ENCODE data around the gene ARID1B. TPM values are rescaled to one million over a fixed set of nuclear protein-coding genes. Genes with fewer than 3 reads are reported as not detected.

ARID1B gene
- total and polyA plus RNA-seq, 2 donors (not counting 1 experiment from before 2014, with no cell fraction given): 47.2 to 280 TPM

DNA sequence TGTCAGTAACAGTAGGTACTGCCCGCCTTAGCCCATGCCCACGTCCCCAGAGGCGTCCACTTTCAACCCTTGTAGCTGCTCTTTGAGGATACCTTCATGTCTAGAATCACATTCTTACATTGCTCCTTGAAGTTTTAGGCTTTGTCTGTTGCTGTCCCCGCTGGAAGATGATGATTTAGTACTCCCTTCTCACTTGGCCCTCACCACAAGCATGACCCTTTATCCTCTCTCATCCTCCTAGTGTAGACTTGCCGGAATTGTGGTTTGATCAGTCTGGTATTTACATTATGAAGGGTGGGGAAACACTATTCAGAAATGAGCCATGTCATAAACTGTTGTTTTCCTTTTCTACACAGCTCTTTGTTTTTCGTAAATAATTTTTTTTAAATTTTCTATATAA is 87.4 kb downstream of the ARID1B start:
- Histone ChIP-seq H4K20me1 (ENCODE audit: control insufficient read depth, insufficient read depth, low read length, poor library complexity, severe bottlenecking) (peaks cover 92% of the 10 kb centered on the region), H3K4me2 (replicated peaks; ENCODE audit: low read depth, low read length, poor library complexity, severe bottlenecking) (no peak overlapping the region), H3K9ac (ENCODE audit: low read length) (no peak overlapping the region), H3K9me3 (ENCODE audit: control extremely low read depth in 1 of 3, control insufficient read depth in 2 of 3, insufficient read depth in 1 of 3, low read length in 2 of 3) (no peaks in the 10 kb centered on the region), H3K36me3 (replicated peaks in 1 of 2; ENCODE audit: control extremely low read depth in 1 of 2, control insufficient read depth in 1 of 2, extremely low read depth in 1 of 2, insufficient read depth in 2 of 2, low read length in 1 of 2) (peaks cover 0 to 3% of the 10 kb centered on the region in 2 experiments), H3K27me3 (replicated peaks in 1 of 4; ENCODE audit: control extremely low read depth in 1 of 4, control insufficient read depth in 3 of 4, insufficient read depth in 4 of 4, low read length in 3 of 4) (no peaks in the 10 kb centered on the region), H2AFZ (ENCODE audit: insufficient read depth, low read depth, low read length, poor library complexity, severe bottlenecking) (no peak overlapping the region), H3K4me3 (ENCODE audit: control extremely low read depth in 1 of 5, extremely low read depth in 1 of 5, insufficient read depth in 1 of 5, low read depth in 2 of 5, low read length in 4 of 5) (no peak overlapping the region), H3K4me1 (ENCODE audit: control insufficient read depth in 2 of 2, insufficient read depth in 2 of 2, low read length in 2 of 2) (peaks cover 46 to 60% of the 10 kb centered on the region in 2 donors), H3K27ac (ENCODE audit: low read length in 2 of 2) (no peak overlapping the region), H3K79me2 (ENCODE audit: control insufficient read depth, insufficient read depth, low read length) (peaks cover 100% of the 10 kb centered on the region)
- intact Hi-C loops (cut with micrococcal nuclease): loop anchor here (5.0 kb wide), 1 partner anchor 37 kb away; no protein-coding TSS in a partner anchor
- ATAC-seq (ENCODE audit: low read depth) (no peak), DNase-seq (no peak)
- CTCF ChIA-PET: interaction anchor here (1.2 kb wide), 1 partner anchor 300 kb away, joined by 3 read pairs; no protein-coding TSS in a partner anchor
- Mint-ChIP-seq H3K27me3 (no peaks in the 10 kb centered on the region), H3K9me3 (ENCODE audit: insufficient read depth) (no peaks in the 10 kb centered on the region), H3K27ac (no peak overlapping the region), H3K4me1 (peaks cover 88% of the 10 kb centered on the region), H3K4me3 (peak overlapping the region; percentile 5)
- 83% methylated on average over 3 of the region's 6 CpGs for WGBS (ENCODE audit: insufficient coverage)
- no peak for TF ChIP-seq CTCF (IDR thresholded peaks at IDR 0.05)
- TF ChIP-seq EZH2 (IDR thresholded peaks at IDR 0.05; ENCODE audit: borderline replicate concordance, insufficient read depth, low read depth, low read length, poor library complexity, severe bottlenecking): no peak
- POLR2A ChIA-PET: no interaction called here

- intact Hi-C loops (cut with micrococcal nuclease): no loop called here
Observed at GRCh38 chr6:156865019-156865629, 87.9 kb downstream of the ARID1B start.

More at GRCh38 chr6:156865019-156865629, 87.9 kb downstream of the ARID1B start:
- no CpG with 5 or more reads among the region's 1 CpG for WGBS (ENCODE audit: insufficient coverage)
- peak overlapping the region in 1 of 2 donors; percentile 63 for H3K27ac ChIP-seq (ENCODE audit: low read length in 2 of 2)
- Mint-ChIP-seq H3K4me3 (peak overlapping the region; percentile 24), H3K9me3 (ENCODE audit: insufficient read depth) (no peaks in the 10 kb centered on the region), H3K27me3 (no peaks in the 10 kb centered on the region), H3K27ac (peak overlapping the region; percentile 86), H3K4me1 (peaks cover 86% of the 10 kb centered on the region)
- H3K4me3 ChIP-seq (ENCODE audit: control extremely low read depth in 1 of 5, extremely low read depth in 1 of 5, insufficient read depth in 1 of 5, low read depth in 2 of 5, low read length in 4 of 5): no peak overlapping the region
- H3K79me2 ChIP-seq (ENCODE audit: control insufficient read depth, insufficient read depth, low read length): peaks cover 100% of the 10 kb centered on the region
- H3K4me2 ChIP-seq (replicated peaks; ENCODE audit: low read depth, low read length, poor library complexity, severe bottlenecking): peak overlapping the region; percentile 34
- peaks cover 0 to 3% of the 10 kb centered on the region in 2 experiments for H3K36me3 ChIP-seq (replicated peaks in 1 of 2; ENCODE audit: control extremely low read depth in 1 of 2, control insufficient read depth in 1 of 2, extremely low read depth in 1 of 2, insufficient read depth in 2 of 2, low read length in 1 of 2)
- ChIA-PET CTCF (interaction anchor here (1.2 kb wide), 1 partner anchor 300 kb away, joined by 3 read pairs; no protein-coding TSS in a partner anchor), POLR2A (no interaction called here)
- TF ChIP-seq EZH2 (IDR thresholded peaks at IDR 0.05; ENCODE audit: borderline replicate concordance, insufficient read depth, low read depth, low read length, poor library complexity, severe bottlenecking) (no peak), CTCF (IDR thresholded peaks at IDR 0.05) (no peak)
- H4K20me1 ChIP-seq (ENCODE audit: control insufficient read depth, insufficient read depth, low read length, poor library complexity, severe bottlenecking): peaks cover 90% of the 10 kb centered on the region
- no peaks in the 10 kb centered on the region for H3K27me3 ChIP-seq (replicated peaks in 1 of 4; ENCODE audit: control extremely low read depth in 1 of 4, control insufficient read depth in 3 of 4, insufficient read depth in 4 of 4, low read length in 3 of 4)
- peaks cover 46 to 60% of the 10 kb centered on the region in 2 donors for H3K4me1 ChIP-seq (ENCODE audit: control insufficient read depth in 2 of 2, insufficient read depth in 2 of 2, low read length in 2 of 2)
- DNase-seq (no peak), ATAC-seq (ENCODE audit: low read depth) (no peak)
- no peak overlapping the region for H2AFZ ChIP-seq (ENCODE audit: insufficient read depth, low read depth, low read length, poor library complexity, severe bottlenecking)
- no peaks in the 10 kb centered on the region for H3K9me3 ChIP-seq (ENCODE audit: control extremely low read depth in 1 of 3, control insufficient read depth in 2 of 3, insufficient read depth in 1 of 3, low read length in 2 of 3)
- peak overlapping the region; percentile 1 for H3K9ac ChIP-seq (ENCODE audit: low read length)
